Subcutaneous adipose tissue (tissue), 4 donors: ENCODE data around the gene CNDP2. TPM values are rescaled to one million over a fixed set of nuclear protein-coding genes. Genes with fewer than 3 reads are reported as not detected.

Source experiments
- total RNA-seq, 4 donors: library from RNA; depleted of rRNA; stranded (reverse); fragments of >200 nt; gene quantifications; one replicate each; pipeline ENCODE4 v1.1.0, GENCODE V29; 2016
- TF ChIP-seq, protein P1 (sequence below): fragments of 450-650 bp; IDR thresholded peaks from one replicate; pipeline ENCODE4 v1.5.1; 2016; ENCODE audit warnings: low read depth, mild to moderate bottlenecking, control low read depth, antibody characterized with exemption, moderate library complexity

CNDP2 gene
- total RNA-seq, 4 donors from 2014 or later, result 83.8 to 160 (median 106) TPM

DNA sequence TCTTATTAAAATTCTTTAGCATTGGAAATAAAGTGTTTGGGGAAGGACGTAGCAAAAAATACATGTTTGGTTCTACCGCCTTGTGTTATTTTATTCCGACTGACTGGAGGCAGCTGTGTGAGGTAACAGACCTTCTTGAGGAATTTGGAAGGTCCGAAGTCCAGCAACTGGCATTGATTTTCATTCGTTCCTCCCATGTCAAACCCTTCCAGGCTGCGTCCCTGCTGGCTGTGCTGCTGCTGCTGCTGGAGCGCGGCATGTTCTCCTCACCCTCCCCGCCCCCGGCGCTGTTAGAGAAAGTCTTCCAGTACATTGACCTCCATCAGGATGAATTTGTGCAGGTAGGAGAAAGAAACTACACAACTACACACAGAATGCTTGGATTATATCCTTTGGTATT, 60.0 kb downstream of the CNDP2 start:
- TF ChIP-seq, protein P1, sequence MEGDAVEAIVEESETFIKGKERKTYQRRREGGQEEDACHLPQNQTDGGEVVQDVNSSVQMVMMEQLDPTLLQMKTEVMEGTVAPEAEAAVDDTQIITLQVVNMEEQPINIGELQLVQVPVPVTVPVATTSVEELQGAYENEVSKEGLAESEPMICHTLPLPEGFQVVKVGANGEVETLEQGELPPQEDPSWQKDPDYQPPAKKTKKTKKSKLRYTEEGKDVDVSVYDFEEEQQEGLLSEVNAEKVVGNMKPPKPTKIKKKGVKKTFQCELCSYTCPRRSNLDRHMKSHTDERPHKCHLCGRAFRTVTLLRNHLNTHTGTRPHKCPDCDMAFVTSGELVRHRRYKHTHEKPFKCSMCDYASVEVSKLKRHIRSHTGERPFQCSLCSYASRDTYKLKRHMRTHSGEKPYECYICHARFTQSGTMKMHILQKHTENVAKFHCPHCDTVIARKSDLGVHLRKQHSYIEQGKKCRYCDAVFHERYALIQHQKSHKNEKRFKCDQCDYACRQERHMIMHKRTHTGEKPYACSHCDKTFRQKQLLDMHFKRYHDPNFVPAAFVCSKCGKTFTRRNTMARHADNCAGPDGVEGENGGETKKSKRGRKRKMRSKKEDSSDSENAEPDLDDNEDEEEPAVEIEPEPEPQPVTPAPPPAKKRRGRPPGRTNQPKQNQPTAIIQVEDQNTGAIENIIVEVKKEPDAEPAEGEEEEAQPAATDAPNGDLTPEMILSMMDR, result no peak

DNA sequence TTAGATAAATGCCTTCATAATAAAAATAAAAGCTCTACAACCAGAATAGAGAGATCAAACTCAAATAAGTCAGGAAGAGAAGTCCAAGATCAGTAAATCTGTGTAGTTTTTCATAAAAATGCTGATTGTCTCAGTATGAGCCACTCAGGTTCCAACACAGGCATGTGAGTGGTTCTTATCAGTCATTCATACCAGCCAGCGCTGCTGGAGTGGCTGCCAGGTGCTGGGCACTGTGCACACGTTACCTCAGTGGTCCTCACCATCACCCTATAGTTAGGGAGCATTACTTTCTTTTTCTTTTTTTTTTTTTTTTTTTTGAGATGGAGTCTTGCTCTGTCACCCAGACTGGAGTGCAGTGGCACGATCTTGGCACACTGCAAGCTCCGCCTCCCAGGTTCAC, 61.9 kb downstream of the CNDP2 start:
- TF ChIP-seq, protein P1, result no peak

DNA sequence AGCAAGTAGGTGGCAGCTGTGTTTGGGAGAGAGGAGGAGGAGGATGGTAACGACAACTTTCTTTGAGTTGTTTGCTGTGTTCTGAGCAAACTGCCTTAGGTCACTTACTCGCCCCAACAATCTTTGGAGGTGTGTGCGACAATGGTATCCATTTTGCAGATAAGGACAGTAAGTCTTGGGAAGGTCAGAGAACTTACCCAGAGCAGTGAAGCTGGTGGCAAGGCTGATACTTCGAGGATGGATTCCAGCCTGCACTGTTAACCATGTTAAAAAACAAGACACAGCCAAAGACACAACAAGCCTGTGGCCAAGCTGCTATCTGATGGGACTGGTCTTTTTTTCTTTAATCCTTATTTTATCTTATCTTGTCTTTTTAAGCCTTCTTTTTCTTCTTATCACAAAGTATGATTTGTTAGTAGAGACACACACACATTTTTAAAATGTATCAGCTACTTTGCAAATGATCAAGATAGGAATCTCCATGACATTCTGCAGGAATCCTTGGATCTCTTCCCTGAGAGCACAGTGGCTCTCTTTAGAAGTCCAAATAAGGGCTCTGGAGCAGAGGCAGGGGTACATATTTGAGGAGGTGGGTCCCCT, 66.1 kb downstream of the CNDP2 start:
- TF ChIP-seq, protein P1, result no peak

DNA sequence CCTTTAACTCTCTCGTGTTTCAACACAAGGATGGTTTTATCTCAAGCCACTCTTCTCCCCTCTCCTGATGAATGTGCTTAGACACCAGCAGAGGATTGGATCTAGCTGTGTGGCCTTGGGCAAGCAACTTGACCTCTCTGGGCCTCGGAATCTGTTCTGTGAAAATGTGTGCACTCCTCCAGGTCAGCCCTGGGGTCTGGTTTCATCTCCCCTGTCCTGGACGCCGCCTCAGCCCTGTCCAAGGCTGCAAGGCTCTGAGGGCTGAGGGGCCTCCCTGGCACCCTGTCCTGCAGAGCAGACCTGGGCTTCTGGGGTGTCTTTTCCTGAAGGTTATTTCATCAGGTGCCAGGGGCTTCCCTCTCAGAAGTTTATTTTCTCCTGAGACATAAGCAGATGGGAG, 66.6 kb downstream of the CNDP2 start:
- TF ChIP-seq, protein P1, result no peak

DNA sequence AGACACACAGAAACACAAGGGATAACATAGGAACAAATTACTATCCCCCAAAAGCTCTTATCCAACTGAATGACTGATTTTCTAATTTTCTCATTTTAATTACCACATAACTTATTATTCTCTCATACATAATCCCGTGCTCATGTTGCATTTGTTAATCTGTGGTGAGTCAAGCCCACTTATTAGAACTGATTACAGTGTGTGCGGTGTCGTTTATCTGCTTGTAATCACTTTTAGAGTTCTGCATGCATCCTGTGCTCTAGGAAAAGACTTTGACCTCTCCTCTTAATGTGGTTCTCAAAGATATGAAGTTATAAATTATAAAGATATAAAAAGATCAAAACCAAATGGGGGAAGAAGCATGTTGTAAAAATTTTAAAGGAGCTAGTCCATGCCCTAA, 67.8 kb downstream of the CNDP2 start:
- TF ChIP-seq, protein P1, result no peak

DNA sequence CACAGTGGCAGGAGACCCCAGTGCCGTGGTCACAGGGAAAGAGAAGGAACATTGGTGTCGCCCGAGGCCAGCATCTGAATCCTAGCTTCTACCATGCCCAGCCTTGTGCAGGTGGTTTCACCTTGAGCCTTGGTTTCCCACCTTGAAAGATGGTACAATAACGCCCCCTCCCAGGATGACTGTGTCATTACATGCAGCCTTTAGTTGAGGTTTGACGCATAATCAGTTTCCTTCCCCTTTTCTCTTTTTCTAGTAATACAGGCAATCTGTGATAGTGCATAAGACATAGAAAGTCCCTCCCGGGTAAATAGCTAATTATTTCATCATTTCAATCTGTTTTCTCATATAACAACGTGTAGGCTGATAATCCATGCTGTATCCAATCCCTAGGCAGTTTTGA, 71.7 kb downstream of the CNDP2 start:
- TF ChIP-seq, protein P1, result no peak

DNA sequence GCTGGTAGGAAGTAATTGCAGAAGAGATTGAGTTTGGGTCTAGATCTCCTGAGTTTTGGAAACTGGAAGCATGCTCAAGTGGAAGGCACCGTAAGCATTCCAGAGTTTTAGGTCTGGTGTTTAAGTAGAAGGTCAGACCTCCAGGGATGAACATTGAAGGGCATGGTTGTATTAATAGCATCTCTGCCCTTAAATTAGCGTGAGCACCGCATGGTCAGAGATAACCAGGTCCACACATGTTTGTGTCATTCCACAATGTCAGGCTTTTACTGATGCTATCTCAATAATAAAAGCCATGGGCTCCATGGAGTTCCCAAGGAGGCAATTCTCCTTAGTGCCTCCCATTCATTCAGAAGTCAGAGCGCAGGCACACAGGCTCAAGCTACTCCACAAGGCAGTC, 73.2 kb downstream of the CNDP2 start:
- TF ChIP-seq, protein P1, result no peak
